Lung (tissue), 13 donors: ENCODE results near the gene LAMA1. TPM values are rescaled to one million over a fixed set of nuclear protein-coding genes. Genes with fewer than 3 reads are reported as not detected.

Experiments used
- ATAC-seq: fragments of 200-7000 bp; cut with Tn5 transposase; one replicate; pipeline ENCODE4 v1.9.1; 2020; ENCODE audit warnings: moderate number of reproducible peaks; ENCODE audit not compliant: insufficient read depth, low FRiP score
- DNase-seq, 3 donors: peaks; one replicate each; pipeline ENCODE4 v3.0.0-alpha.2; 2013 to 2017
- H3K27ac ChIP-seq, 2 donors: one replicate each; pipeline ENCODE4 v1.5.1; 2013; ENCODE audit warnings: mild to moderate bottlenecking in 2 of 2, moderate library complexity in 2 of 2, control low read depth in 1 of 2, inconsistent platforms in 1 of 2, low read depth in 1 of 2, low read length in 1 of 2
- H3K27me3 ChIP-seq, 3 donors: one replicate each; pipeline ENCODE4 v1.5.1; 2013; ENCODE audit warnings: low read length in 2 of 3; ENCODE audit not compliant: control insufficient read depth in 3 of 3, insufficient read depth in 3 of 3
- H3K36me3 ChIP-seq, 4 donors: one replicate each; pipeline ENCODE4 v1.5.1; 2013; ENCODE audit warnings: low read length in 4 of 4, mild to moderate bottlenecking in 1 of 4, moderate library complexity in 1 of 4; ENCODE audit not compliant: control insufficient read depth in 4 of 4, insufficient read depth in 4 of 4
- H3K4me1 ChIP-seq, 5 donors: one replicate each; pipeline ENCODE4 v1.5.1; 2013; ENCODE audit warnings: low read length in 5 of 5, mild to moderate bottlenecking in 2 of 5, moderate library complexity in 1 of 5; ENCODE audit not compliant: control insufficient read depth in 5 of 5, insufficient read depth in 5 of 5
- H3K4me3 ChIP-seq: one replicate; pipeline ENCODE4 v1.5.1; 2013; ENCODE audit warnings: mild to moderate bottlenecking, control low read depth, moderate library complexity
- H3K9ac ChIP-seq, 2 donors: one replicate each; pipeline ENCODE4 v1.5.1; 2013; ENCODE audit warnings: low read length in 2 of 2, control low read depth in 1 of 2; ENCODE audit not compliant: insufficient read depth in 1 of 2
- H3K9me3 ChIP-seq, 4 donors: one replicate each; pipeline ENCODE4 v1.5.1; 2013; ENCODE audit warnings: low read length in 3 of 4, mild to moderate bottlenecking in 1 of 4, moderate library complexity in 1 of 4; ENCODE audit not compliant: control insufficient read depth in 4 of 4, insufficient read depth in 3 of 4
- WGBS, 2 donors: extraction: QIAGEN DNeasy Blood & Tissue Kit; methylation state at CpG; one replicate each; pipeline ENCODE4 v1.1.7; 2013; 5-methylcytosine and 5-hydroxymethylcytosine counted together
- polyA plus RNA-seq, 2 donors: library from polyadenylated mRNA; stranded (reverse); fragments of 200-250 nt; gene quantifications; one replicate each; pipeline ENCODE4 v1.2.1, GENCODE V29; 2013
- small RNA-seq: library from RNA; depleted of rRNA; stranded (forward); fragments of <200 nt; gene quantifications from one replicate; pipeline ENCODE3, GENCODE V24; 2014; ENCODE audit warnings: low replicate concordance
- total RNA-seq, 2 donors: library from RNA; depleted of rRNA in 1 of 2; stranded (reverse); fragments of >200 nt in 1 of 2; gene quantifications; one replicate each; pipeline ENCODE4 v1.2.1, GENCODE V29; 2014 to 2021
- TF ChIP-seq, protein P1 (sequence below): IDR thresholded peaks from 2 replicates; pipeline ENCODE4 v1.5.1; 2012; ENCODE audit warnings: mild to moderate bottlenecking; ENCODE audit errors: control extremely low read depth, extremely low read depth
- donor health status: control.
- donor health status: control.
- donor health status: Bipolar disorder and iron deficiency.
- donor health status: healthy.
- donor health status: DM: yes; HTN: yes; CAD: no.

Gene LAMA1
- total and polyA plus RNA-seq, 4 donors: 0.66 to 2.8 (median 1.7) TPM

DNA sequence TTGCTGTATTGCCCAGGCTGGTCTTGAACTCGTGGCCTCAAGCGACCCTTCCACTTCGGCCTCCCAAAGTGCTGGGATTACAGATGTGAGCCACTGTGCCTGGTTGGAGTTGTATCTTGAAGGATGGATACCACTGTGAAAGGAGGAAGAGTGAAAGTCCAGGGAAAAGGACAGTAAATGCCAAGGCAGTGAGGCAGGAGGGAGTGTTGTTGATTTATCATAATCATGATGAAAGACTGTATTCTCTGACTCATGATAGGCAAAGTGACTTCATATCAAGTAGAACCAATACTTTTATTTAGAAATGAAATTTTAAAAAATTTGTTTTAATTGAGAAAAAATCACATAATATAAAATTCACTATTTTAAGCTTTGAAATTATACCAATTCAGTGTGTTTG is 225.8 kb downstream of the LAMA1 start:
- Histone ChIP-seq H3K27me3 (no peaks in the 10 kb centered on the region), H3K9me3 (no peaks in the 10 kb centered on the region), H3K36me3 (peaks cover 5 to 84% (median 20%) of the 10 kb centered on the region in 4 donors), H3K4me1 (peaks cover 0 to 3% (median 0%) of the 10 kb centered on the region in 5 donors), H3K9ac (no peak overlapping the region), H3K27ac (no peak overlapping the region), H3K4me3 (no peak overlapping the region)
- TF ChIP-seq, protein P1, sequence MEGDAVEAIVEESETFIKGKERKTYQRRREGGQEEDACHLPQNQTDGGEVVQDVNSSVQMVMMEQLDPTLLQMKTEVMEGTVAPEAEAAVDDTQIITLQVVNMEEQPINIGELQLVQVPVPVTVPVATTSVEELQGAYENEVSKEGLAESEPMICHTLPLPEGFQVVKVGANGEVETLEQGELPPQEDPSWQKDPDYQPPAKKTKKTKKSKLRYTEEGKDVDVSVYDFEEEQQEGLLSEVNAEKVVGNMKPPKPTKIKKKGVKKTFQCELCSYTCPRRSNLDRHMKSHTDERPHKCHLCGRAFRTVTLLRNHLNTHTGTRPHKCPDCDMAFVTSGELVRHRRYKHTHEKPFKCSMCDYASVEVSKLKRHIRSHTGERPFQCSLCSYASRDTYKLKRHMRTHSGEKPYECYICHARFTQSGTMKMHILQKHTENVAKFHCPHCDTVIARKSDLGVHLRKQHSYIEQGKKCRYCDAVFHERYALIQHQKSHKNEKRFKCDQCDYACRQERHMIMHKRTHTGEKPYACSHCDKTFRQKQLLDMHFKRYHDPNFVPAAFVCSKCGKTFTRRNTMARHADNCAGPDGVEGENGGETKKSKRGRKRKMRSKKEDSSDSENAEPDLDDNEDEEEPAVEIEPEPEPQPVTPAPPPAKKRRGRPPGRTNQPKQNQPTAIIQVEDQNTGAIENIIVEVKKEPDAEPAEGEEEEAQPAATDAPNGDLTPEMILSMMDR: no peak
- WGBS, 2 donors: 95 to 96% methylated on average over 3 of the region's 3 CpGs
- ATAC-seq (no peak), DNase-seq (no peak)

Small RNAs within 50 kb of the gene (small RNA-seq; reads per million reads assigned to genes)
- not detected for gene RNU6-916P

Other genes with a start within 250 kb of the LAMA1 start
- not detected for gene LRRC30, start 113.3 kb upstream of the LAMA1 start, total RNA-seq
- not detected for gene LRRC30, start 113.3 kb upstream of the LAMA1 start, polyA plus RNA-seq